RWPE2 (cell line): ENCODE measurements around the gene SLC45A3.

Experiments used
- ATAC-seq: fragments of 200-7000 bp; cut with Tn5 transposase; 3 replicates; pipeline ENCODE4 v1.9.1; 2021; ENCODE audit warnings: low read depth
- DNase-seq: peaks from one replicate; pipeline ENCODE4 v3.0.0-alpha.2; 2020; ENCODE audit warnings: low spot score
- H3K27ac ChIP-seq: fragments of 450-650 bp; 2 replicates; pipeline ENCODE4 v1.5.1; 2017; ENCODE audit warnings: mild to moderate bottlenecking; ENCODE audit not compliant: poor library complexity, severe bottlenecking
- H3K27me3 ChIP-seq: fragments of 250-450 bp; sonication (Bioruptor Pico); 2 replicates; pipeline ENCODE4 v1.5.1; 2021; ENCODE audit warnings: mild to moderate bottlenecking, moderate library complexity; ENCODE audit not compliant: insufficient read depth, poor library complexity, severe bottlenecking
- H3K36me3 ChIP-seq: fragments of 250-450 bp; sonication (Bioruptor Pico); 2 replicates; pipeline ENCODE4 v1.5.1; 2020; ENCODE audit warnings: low read depth, mild to moderate bottlenecking, moderate library complexity
- H3K4me1 ChIP-seq: fragments of 250-450 bp; sonication (Bioruptor Pico); 2 replicates; pipeline ENCODE4 v1.5.1; 2021; ENCODE audit warnings: mild to moderate bottlenecking, moderate library complexity; ENCODE audit not compliant: insufficient read depth, poor library complexity, severe bottlenecking
- H3K4me3 ChIP-seq: fragments of 250-450 bp; sonication (Bioruptor Pico); 2 replicates; pipeline ENCODE4 v1.5.1; 2021; ENCODE audit warnings: mild to moderate bottlenecking, moderate library complexity; ENCODE audit not compliant: severe bottlenecking
- H3K9me3 ChIP-seq: fragments of 250-450 bp; sonication (Bioruptor Pico); 2 replicates; pipeline ENCODE4 v1.5.1; 2021; ENCODE audit warnings: mild to moderate bottlenecking, moderate library complexity; ENCODE audit not compliant: severe bottlenecking
- CTCF ChIP-seq: fragments of 450-650 bp; IDR thresholded peaks from one replicate; pipeline ENCODE4 v1.5.1; 2017; ENCODE audit warnings: mild to moderate bottlenecking, moderate library complexity; ENCODE audit not compliant: poor library complexity, severe bottlenecking

SLC45A3 gene

DNA sequence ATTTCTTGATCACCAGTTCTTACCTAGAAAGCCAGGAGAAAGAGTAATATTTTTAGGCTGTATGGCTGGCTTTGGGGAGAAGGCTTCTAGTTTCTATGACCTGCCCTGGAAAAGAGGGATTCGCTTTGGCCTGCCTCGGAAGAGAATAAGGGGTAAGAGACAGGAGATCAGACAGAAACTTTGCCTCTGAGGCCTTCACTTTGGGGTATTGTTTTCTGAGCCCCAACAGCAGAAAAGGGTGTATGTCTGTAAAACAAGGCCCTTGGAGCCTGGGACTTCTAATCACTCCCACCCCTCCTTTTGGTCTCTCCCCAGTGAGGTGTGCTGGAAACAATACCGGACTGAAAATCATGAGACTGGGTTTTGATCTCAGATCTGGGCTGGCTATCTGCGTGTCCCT is 5.1 kb downstream of the SLC45A3 start:
- DNase-seq (no peak), ATAC-seq (no peak)
- Histone ChIP-seq H3K27ac (no peak overlapping the region), H3K4me1 (peaks cover 4% of the 10 kb centered on the region), H3K27me3 (no peaks in the 10 kb centered on the region), H3K36me3 (no peaks in the 10 kb centered on the region), H3K9me3 (no peaks in the 10 kb centered on the region), H3K4me3 (no peak overlapping the region)
- TF ChIP-seq CTCF = no peak

DNA sequence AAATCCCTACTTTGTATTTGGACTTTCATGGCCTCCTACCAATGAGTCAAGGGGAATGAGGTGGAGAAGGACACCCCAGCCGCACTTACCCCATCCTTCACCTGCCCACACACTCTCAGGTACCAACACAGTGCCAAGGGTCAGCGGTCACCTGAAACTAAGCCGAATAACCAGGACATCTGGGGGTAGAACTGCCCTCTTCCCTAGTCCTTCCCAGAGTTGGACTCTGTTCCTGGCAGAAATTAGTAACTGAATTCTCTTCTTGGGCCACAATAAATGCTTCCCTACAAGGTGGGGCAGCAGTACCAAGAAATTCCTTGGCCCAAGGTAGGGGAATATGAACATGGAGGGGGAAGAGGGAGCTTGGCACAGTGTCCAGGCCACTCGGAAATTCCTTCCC is 7.3 kb downstream of the SLC45A3 start:
- ATAC-seq = no peak
- Histone ChIP-seq H3K4me3 (no peak overlapping the region), H3K4me1 (peaks cover 8% of the 10 kb centered on the region), H3K36me3 (no peaks in the 10 kb centered on the region), H3K27me3 (no peaks in the 10 kb centered on the region), H3K27ac (no peak overlapping the region), H3K9me3 (no peaks in the 10 kb centered on the region)
- no peak for DNase-seq
- TF ChIP-seq CTCF = no peak

DNA sequence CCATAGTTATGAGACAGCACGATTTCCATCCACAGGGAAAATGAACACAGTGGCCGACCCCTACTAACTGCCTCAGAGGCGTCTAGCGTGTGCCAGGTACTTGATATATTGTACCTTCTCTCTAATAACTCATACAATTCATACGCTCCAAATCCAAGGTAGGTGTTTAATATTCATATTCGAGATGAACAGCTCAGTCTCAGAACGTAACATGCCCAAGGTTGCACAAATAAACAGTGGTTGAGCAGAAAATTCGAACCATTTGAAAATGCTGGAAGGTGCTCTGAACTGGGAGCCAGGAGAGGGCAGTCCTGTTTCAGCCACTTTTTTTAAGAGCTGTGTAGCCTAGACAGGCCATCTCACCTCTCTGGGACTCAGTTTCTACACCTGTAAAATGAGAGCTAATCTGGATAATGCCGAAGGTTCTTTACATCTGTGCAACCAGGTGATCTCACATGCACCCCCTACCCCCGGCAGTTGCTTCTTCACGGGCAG is 7.9 kb downstream of the SLC45A3 start:
- peak; percentile 22 for TF ChIP-seq CTCF
- H3K9me3 ChIP-seq = no peaks in the 10 kb centered on the region
- no peak for DNase-seq
- ATAC-seq = no peak
- H3K36me3 ChIP-seq = no peaks in the 10 kb centered on the region
- no peaks in the 10 kb centered on the region for H3K27me3 ChIP-seq
- H3K27ac ChIP-seq = no peak overlapping the region
- H3K4me3 ChIP-seq = no peak overlapping the region
- H3K4me1 ChIP-seq = peaks cover 8% of the 10 kb centered on the region

GRCh38 chr1:205670611-205671430 is 9.5 kb downstream of the SLC45A3 start:
- H3K4me1 ChIP-seq = peaks cover 10% of the 10 kb centered on the region
- ATAC-seq (no peak), DNase-seq (no peak)
- H3K4me3 ChIP-seq = no peak overlapping the region
- no peaks in the 10 kb centered on the region for H3K36me3 ChIP-seq
- no peaks in the 10 kb centered on the region for H3K9me3 ChIP-seq
- no peak overlapping the region for H3K27ac ChIP-seq
- TF ChIP-seq CTCF = no peak
- no peaks in the 10 kb centered on the region for H3K27me3 ChIP-seq

DNA sequence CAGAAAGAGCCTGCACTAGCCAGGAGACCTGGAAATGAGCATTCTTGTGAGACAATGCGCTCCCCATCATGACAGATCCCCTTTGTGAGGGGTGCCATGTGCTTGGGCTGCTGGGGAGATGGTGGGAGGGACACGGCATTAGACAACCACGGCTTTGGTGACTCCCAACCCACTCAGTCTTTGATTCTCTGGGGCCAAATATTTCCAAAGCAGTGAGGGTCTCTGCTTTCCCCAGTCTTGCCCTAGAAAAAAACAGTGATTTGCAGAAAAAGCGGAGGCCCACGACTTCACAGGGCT is 10.2 kb downstream of the SLC45A3 start:
- no peaks in the 10 kb centered on the region for H3K36me3 ChIP-seq
- TF ChIP-seq CTCF = no peak
- no peaks in the 10 kb centered on the region for H3K9me3 ChIP-seq
- DNase-seq (no peak), ATAC-seq (no peak)
- no peak overlapping the region for H3K4me3 ChIP-seq
- H3K4me1 ChIP-seq = peaks cover 17% of the 10 kb centered on the region
- H3K27ac ChIP-seq = no peak overlapping the region
- no peaks in the 10 kb centered on the region for H3K27me3 ChIP-seq
